GM23338 (cell line): ENCODE results near the gene C18orf32.

Source experiments
- CREB1 ChIP-seq: fragments of 250-450 bp; sonication (Bioruptor Pico); IDR thresholded peaks from 2 replicates; pipeline ENCODE4 v1.5.0; 2020; ENCODE audit warnings: low read depth, mild to moderate bottlenecking, moderate library complexity
- CTCF ChIP-seq, 2 experiments: fragments of 200-600 bp in 1 of 2; sonication (generic) in 1 of 2; conservative IDR thresholded peaks; 2 replicates each; pipeline versions ENCODE4 v1.5.1 to v1.6.1; 2016 to 2017; ENCODE audit warnings: antibody characterized with exemption in 2 of 2, low read depth in 2 of 2, mild to moderate bottlenecking in 2 of 2, moderate library complexity in 1 of 2
- EZH2 ChIP-seq: fragments of 200-600 bp; sonication (generic); IDR thresholded peaks from one replicate; pipeline ENCODE4 v1.8.0; 2017; ENCODE audit warnings: antibody characterized with exemption, mild to moderate bottlenecking, low read depth; ENCODE audit not compliant: unreplicated experiment
- EZH2phosphoT487 ChIP-seq: fragments of 200-600 bp; sonication (generic); IDR thresholded peaks from one replicate; pipeline ENCODE4 v1.8.1; 2018; ENCODE audit warnings: antibody characterized with exemption; ENCODE audit not compliant: unreplicated experiment
- JUNB ChIP-seq: IDR thresholded peaks from one replicate; pipeline ENCODE4 v1.6.1; 2016; ENCODE audit warnings: antibody characterized with exemption; ENCODE audit not compliant: unreplicated experiment
- NANOG ChIP-seq: IDR thresholded peaks from 2 replicates; pipeline ENCODE4 v1.6.1; 2016; ENCODE audit warnings: antibody characterized with exemption, borderline replicate concordance
- POLR2AphosphoS5 ChIP-seq: IDR thresholded peaks from 2 replicates; pipeline ENCODE4 v1.6.1; 2016; ENCODE audit warnings: antibody characterized with exemption, low read depth
- REST ChIP-seq: IDR thresholded peaks from one replicate; pipeline ENCODE4 v1.6.1; 2018; ENCODE audit warnings: antibody characterized with exemption; ENCODE audit not compliant: unreplicated experiment
- STAT1 ChIP-seq: IDR thresholded peaks from one replicate; pipeline ENCODE4 v1.6.1; 2016; ENCODE audit warnings: antibody characterized with exemption; ENCODE audit not compliant: unreplicated experiment
- ZNF114 ChIP-seq: fragments of 250-450 bp; sonication (Bioruptor Pico); IDR thresholded peaks from 2 replicates; pipeline ENCODE4 v1.5.0; 2020; ENCODE audit warnings: mild to moderate bottlenecking, moderate library complexity
- ZNF331 ChIP-seq: fragments of 250-450 bp; sonication (Bioruptor Pico); IDR thresholded peaks from 2 replicates; pipeline ENCODE4 v1.5.0; 2020; ENCODE audit warnings: low read depth, mild to moderate bottlenecking, moderate library complexity
- TF ChIP-seq, protein P1 (sequence below): IDR thresholded peaks from 2 replicates; pipeline ENCODE4 v1.6.1; 2016; ENCODE audit warnings: antibody characterized with exemption

GRCh38 chr18:49432602-49433001, 54.4 kb downstream of the C18orf32 start:
- TF ChIP-seq POLR2AphosphoS5: no peak
- TF ChIP-seq ZNF331 (CRISPR knock-in tag): no peak
- no peak for TF ChIP-seq REST
- TF ChIP-seq EZH2: no peak
- no peak for TF ChIP-seq CTCF (conservative IDR thresholded peaks at IDR 0.05; ENCODE audit: low read depth in 2 of 2)
- TF ChIP-seq JUNB: no peak
- no peak for TF ChIP-seq CREB1 (CRISPR knock-in tag)
- TF ChIP-seq EZH2phosphoT487: no peak
- TF ChIP-seq ZNF114: no peak
- TF ChIP-seq, protein P1, sequence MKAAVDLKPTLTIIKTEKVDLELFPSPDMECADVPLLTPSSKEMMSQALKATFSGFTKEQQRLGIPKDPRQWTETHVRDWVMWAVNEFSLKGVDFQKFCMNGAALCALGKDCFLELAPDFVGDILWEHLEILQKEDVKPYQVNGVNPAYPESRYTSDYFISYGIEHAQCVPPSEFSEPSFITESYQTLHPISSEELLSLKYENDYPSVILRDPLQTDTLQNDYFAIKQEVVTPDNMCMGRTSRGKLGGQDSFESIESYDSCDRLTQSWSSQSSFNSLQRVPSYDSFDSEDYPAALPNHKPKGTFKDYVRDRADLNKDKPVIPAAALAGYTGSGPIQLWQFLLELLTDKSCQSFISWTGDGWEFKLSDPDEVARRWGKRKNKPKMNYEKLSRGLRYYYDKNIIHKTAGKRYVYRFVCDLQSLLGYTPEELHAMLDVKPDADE: no peak
- no peak for TF ChIP-seq STAT1
- TF ChIP-seq NANOG: no peak
